ENCODE data around the gene IL10RB.
"Not testable (repeated sequence)": the region's sequence is repeated elsewhere in the genome, so short reads cannot be mapped to it uniquely, and the experiment has no call there.

Gene IL10RB

GRCh38 chr21:33241846-33242245, 24.3 kb upstream of the IL10RB start:
- DNase-seq (ENCODE audit: low spot score), result no peak

- DNase-seq (ENCODE audit: low spot score), result not testable (repeated sequence)
Observed at GRCh38 chr21:33242846-33243245, 23.3 kb upstream of the IL10RB start.

GRCh38 chr21:33244082-33244778, 21.9 kb upstream of the IL10RB start:
- no peak for DNase-seq (ENCODE audit: low spot score)

GRCh38 chr21:33244779-33245105, 21.4 kb upstream of the IL10RB start:
- DNase-seq (ENCODE audit: low spot score), result no peak

GRCh38 chr21:33245289-33245918, 20.8 kb upstream of the IL10RB start:
- no peak for DNase-seq (ENCODE audit: low spot score)

GRCh38 chr21:33246506-33246905, 19.7 kb upstream of the IL10RB start:
- no peak for DNase-seq (ENCODE audit: low spot score)

- no peak for DNase-seq (ENCODE audit: low spot score)
Observed at GRCh38 chr21:33246963-33247362, 19.2 kb upstream of the IL10RB start.

- no peak for DNase-seq (ENCODE audit: low spot score)
Observed at GRCh38 chr21:33247599-33247998, 18.6 kb upstream of the IL10RB start.

GRCh38 chr21:33249331-33250002, 16.7 kb upstream of the IL10RB start:
- DNase-seq (ENCODE audit: low spot score), result no peak

- no peak for DNase-seq (ENCODE audit: low spot score)
Observed at GRCh38 chr21:33251119-33251518, 15.0 kb upstream of the IL10RB start.

GRCh38 chr21:33253382-33253781, 12.8 kb upstream of the IL10RB start:
- DNase-seq (ENCODE audit: low spot score), result not testable (repeated sequence)

- DNase-seq (ENCODE audit: low spot score), result no peak
Observed at GRCh38 chr21:33254766-33255165, 11.4 kb upstream of the IL10RB start.

GRCh38 chr21:33255404-33255803, 10.8 kb upstream of the IL10RB start:
- DNase-seq (ENCODE audit: low spot score), result no peak

GRCh38 chr21:33256019-33256418, 10.1 kb upstream of the IL10RB start:
- DNase-seq (ENCODE audit: low spot score), result no peak

GRCh38 chr21:33257094-33257803, 8.9 kb upstream of the IL10RB start:
- no peak for DNase-seq (ENCODE audit: low spot score)

- DNase-seq (ENCODE audit: low spot score), result no peak
Observed at GRCh38 chr21:33258475-33258874, 7.7 kb upstream of the IL10RB start.

GRCh38 chr21:33259428-33259827, 6.7 kb upstream of the IL10RB start:
- DNase-seq (ENCODE audit: low spot score), result no peak

- DNase-seq (ENCODE audit: low spot score), result no peak
Observed at GRCh38 chr21:33259995-33260394, 6.2 kb upstream of the IL10RB start.

- DNase-seq (ENCODE audit: low spot score), result no peak
Observed at GRCh38 chr21:33261635-33262034, 4.5 kb upstream of the IL10RB start.

- no peak for DNase-seq (ENCODE audit: low spot score)
Observed at GRCh38 chr21:33262921-33263320, 3.2 kb upstream of the IL10RB start.

- no peak for DNase-seq (ENCODE audit: low spot score)
Observed at GRCh38 chr21:33264561-33264960, 1.6 kb upstream of the IL10RB start.

GRCh38 chr21:33265664-33266049, 510 bp upstream of the IL10RB start:
- no peak for DNase-seq (ENCODE audit: low spot score)

- DNase-seq (ENCODE audit: low spot score), result no peak
Observed at GRCh38 chr21:33266789-33267135, 595 bp downstream of the IL10RB start.
